GM19438 (cell line): ENCODE results near the gene FRMD4A.
"Not testable (repeated sequence)": the region's sequence is repeated elsewhere in the genome, so short reads cannot be mapped to it uniquely, and the experiment has no call there.

Experiments used
- ATAC-seq: cut with Tn5 transposase; IDR thresholded peaks from one replicate; pipeline ENCODE4 v1.9.1; 2021; ENCODE audit warnings: low read depth; ENCODE audit not compliant: unreplicated experiment

Gene FRMD4A

GRCh38 chr10:14158575-14158974 is 172.1 kb downstream of the FRMD4A start:
- ATAC-seq, result no peak

GRCh38 chr10:14156104-14156503 is 174.6 kb downstream of the FRMD4A start:
- no peak for ATAC-seq

GRCh38 chr10:14153570-14154055 is 177.1 kb downstream of the FRMD4A start:
- ATAC-seq, result no peak

DNA sequence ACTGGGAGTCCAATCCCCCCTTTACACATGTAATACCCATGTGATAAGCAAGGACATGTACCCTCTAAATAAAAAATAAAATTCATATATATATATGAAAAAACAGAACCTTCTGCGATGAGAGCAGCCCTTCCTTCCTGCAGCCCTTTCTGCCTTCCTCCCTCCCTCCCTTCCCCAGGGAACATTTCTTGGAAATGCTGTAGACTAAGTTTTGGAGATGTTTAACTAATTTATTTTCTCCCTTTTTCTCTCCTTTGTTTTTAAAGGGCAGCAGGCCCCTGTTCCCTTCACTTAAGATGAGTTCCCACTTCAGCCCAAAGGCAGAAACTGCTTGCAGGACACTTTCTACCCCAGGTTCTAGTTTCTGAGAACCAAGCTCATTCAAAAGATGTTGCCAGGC is 179.2 kb downstream of the FRMD4A start:
- no peak for ATAC-seq

DNA sequence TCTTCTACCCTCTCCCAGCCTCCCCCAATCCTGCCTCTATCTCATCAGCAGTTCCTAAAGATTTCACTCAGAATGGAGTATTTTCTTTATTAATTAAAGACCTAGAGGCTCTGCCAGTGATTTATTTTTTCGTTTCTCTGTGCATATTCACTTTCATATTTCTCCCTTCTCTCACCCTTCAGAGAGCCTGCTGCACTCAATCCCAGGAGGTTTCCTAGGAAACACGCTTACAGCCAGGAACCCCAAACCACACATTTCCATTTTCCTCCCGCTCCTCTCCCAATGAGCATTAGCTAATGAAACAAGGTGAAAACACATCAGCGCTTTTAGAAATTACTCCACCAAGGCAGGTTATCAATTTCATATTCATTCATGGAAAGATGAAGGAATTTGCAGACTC is 180.2 kb downstream of the FRMD4A start:
- no peak for ATAC-seq

- ATAC-seq, result no peak
Observed at GRCh38 chr10:14146501-14146900, 184.2 kb downstream of the FRMD4A start.

DNA sequence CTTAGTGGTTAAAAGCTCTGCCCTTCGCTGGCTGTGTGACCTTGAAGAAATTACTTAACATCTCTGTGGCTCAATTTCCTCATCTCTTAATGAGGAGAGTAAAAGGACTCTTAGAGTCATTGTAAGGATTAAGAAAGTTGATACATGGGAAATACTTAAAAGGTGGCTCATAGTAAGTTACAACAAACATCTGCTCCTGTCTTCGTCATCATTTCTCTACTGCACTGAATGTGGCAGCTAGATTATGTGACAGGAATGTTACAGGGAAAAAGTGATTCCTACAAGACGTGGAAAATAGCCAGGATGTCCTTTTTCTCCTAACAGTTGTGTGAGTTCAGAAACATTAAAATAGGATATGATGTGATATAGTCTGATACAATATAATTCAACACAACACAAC is 184.7 kb downstream of the FRMD4A start:
- ATAC-seq, result no peak

- no peak for ATAC-seq
Observed at GRCh38 chr10:14144451-14144850, 186.3 kb downstream of the FRMD4A start.

- no peak for ATAC-seq
Observed at GRCh38 chr10:14142606-14143250, 188.0 kb downstream of the FRMD4A start.

DNA sequence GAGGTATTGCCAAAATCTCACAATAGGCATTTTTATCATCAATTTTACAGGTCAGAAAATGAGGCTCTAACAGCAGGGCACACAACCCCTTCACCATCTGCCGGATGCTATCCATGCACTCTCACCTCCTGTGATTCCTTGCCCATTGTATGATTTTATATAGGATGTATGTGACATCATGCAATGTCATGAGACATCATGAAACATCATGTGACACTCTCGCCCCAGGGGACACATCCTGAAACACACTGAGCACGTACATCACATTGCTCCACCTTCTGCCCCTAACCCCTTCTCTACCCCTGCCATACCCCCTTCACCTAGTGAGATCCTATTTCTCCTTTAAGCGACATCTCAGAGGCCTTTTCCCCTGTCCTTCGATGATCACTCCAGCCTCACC is 189.4 kb downstream of the FRMD4A start:
- ATAC-seq, result no peak

- ATAC-seq, result no peak
Observed at GRCh38 chr10:14137391-14137790, 193.3 kb downstream of the FRMD4A start.

DNA sequence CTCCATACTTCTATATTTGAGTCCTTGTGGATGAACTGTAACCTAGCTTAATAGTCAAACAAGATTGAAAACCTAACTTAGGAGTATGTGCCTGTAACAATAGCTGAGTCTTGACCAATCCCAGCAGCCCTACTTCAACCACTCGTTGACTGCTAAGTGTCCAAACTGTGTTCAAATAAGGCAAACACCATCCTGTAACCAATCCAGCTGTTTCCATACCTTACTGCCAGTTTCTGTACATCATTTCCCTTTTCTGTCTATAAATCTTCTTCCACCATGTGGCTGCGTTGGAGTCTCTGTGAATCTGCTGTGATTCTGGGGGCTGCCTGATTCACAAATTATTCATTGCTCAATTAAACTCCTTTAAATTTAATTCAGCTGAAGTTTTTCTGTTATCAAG is 195.5 kb downstream of the FRMD4A start:
- ATAC-seq, result not testable (repeated sequence)

- ATAC-seq, result no peak
Observed at GRCh38 chr10:14134275-14134674, 196.4 kb downstream of the FRMD4A start.

- no peak for ATAC-seq
Observed at GRCh38 chr10:14131261-14131960, 199.3 kb downstream of the FRMD4A start.

DNA sequence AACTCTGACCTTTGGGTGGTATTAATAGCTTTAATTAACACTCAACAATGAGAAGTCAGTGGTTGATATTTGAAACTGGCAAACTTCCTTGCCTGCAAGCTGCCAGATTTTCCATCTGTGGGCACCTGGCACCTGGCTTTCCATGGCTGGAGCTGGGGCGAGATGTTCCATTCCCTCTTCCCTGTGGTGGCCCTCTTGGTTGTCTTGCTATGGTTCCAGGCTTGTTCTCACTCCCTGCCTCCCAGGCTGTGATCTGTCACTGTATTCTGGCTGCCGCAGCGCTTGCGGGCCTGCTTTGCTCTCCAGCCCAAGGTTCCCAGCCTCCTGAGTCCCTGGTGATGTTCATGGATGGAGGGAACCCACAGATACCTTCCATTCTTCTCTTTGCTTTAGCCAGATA is 201.0 kb downstream of the FRMD4A start:
- no peak for ATAC-seq

- ATAC-seq, result no peak
Observed at GRCh38 chr10:14128519-14128918, 202.2 kb downstream of the FRMD4A start.

DNA sequence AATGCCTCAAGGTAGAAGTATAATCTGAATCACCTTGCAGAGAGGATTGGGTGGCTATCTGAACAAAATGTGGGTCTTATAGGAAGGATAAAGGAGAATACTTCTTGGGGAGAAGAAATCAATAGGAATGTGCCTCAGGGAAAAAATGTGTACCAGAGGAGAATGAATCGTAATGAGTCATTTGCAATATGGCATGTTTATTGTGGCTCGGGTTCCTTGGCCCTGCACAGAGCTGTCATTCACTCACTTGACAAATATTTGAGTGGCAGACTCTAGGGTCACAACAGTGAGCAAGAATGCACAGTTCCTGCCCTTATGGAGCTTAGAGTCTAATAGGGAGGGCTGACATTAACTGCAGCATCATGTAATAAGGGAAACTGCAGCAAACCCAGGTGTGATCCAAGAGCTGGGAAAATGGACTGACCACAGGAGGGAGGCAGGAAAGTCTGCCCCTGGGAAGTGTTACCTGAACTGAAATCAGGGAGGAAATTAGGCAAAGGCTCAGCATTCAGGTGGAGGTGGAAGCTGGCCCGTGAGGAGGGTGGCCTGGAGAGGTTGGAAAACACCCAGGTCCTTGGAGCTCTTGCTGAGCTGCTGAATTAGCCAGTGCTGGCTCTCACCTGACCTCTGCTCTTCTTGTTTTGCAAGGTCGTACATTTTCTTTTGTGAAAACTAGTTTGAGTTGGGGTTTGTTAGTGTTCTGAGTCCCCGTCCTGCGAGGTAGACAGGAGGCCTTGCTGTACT is 203.9 kb downstream of the FRMD4A start:
- no peak for ATAC-seq

DNA sequence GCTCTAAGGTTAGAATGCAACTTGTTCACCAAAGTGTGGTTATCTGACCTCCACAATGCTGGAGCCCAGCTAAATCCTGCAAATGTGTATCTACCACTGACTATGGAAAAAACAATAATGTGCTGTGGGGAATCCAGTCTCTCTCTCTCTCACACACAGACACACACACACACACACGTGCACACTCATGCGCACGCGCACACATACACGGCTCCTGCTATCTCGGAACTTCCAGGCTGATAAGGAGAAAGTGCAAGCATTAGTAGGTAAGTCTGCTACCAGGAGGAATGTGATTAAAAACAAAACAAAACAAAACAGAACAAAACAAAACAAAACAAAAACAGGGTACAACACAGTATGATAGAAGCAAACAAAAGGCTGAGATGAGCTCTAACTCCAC is 205.2 kb downstream of the FRMD4A start:
- ATAC-seq, result no peak

DNA sequence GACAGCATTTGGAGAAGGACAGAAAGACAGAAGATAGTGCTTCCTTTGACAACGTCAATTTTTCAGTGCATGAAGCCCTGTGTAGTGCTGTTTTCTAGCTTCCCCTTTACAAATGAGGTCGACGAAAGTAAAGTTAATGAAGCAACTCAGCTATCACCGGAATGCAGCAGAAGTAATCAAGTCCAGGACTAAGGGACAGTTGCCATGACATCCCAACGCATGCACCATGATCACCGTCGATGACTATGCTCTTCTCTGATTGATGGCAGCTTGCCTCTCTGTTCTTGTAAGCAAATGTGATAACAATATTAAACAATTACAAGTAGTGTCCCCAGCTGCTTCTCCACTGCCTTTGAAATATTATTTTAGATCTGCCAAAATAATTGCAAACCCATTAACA is 205.8 kb downstream of the FRMD4A start:
- ATAC-seq, result no peak

DNA sequence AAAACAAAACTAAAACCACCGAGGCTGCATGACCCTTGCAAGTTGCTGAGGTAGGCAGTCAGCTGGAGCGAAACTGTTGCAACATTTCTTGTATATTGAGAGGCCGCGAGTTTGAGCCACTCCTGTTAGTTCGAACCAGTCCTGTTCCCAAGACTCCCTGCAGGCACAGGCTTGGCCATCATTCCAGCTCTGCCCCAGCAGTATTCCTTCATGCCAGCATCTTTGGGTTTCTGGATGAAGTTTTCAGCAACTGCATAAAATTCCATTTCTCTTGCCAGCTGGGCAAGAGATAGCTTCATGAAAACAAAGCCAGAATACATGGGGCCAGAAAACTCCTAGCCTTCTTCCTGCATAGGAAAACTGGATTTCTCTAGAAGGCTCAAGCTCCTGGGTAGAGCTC is 207.6 kb downstream of the FRMD4A start:
- ATAC-seq, result no peak

- no peak for ATAC-seq
Observed at GRCh38 chr10:14120812-14121211, 209.9 kb downstream of the FRMD4A start.

- ATAC-seq, result no peak
Observed at GRCh38 chr10:14118953-14119352, 211.8 kb downstream of the FRMD4A start.
